ENCODE results near the gene ATG10. TPM values are rescaled to one million over a fixed set of nuclear protein-coding genes. Genes with fewer than 3 reads are reported as not detected.

Gene ATG10
- total RNA-seq: 9.6 TPM in 2 replicates

DNA sequence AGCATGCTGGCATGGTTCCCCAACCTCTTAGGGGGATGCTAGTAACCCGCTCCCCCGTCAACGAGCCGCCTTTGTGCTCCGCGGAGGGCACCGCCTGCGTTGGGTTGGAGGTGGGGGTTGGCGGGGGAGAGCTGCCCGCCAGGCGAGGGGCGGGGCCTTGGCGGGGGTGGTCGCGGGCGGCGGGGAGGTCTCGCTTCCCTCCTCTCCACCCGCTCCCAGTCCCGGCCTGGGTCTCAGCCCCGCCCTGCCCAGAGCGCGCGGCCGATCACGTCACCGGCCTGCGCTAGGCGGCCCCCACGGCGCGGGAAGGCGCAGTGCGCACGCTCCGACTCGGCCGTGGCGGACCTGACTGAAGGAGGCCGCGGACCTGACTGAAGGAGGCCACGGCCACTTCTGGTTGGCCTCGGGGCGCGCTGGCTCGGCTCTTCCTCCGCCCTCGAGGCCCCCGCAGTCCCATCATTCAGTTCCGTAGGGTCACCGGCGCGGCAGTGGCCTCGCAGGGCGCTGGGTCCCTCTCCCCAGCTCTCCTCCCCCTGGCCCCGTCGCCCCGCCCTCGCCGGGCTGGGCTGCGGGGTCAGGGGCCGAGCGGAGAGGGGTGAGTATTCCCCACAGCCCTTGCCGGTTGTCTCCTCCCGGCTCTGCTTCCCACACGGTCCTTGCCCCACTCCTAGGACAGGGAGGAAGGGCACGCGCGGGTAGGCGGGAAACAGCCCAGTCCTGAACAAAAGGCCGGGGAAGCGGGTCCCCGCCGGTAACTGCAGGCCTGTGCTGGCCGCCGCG is at the start of gene ATG10:
Gene ATG10 (plus strand): TSS at position 312 of the 780 bp plus-strand sequence. CDS start 15,548 bp downstream, outside the sequence.

GRCh38 chr5:82277987-82278710 is 306.3 kb downstream of the ATG10 start, which contains the start of gene RPS23:
TSS of gene RPS23 (minus strand) at chr5:82278354. CDS start at chr5:82278323, 31 bp downstream.

Small RNA genes lying within 50 kb of the gene (small RNA-seq; reads per million reads assigned to genes)
- gene AC010598.1 (not detected), gene RN7SL378P (not detected)

Other genes starting within 250 kb of the ATG10 start
- 17.2 and 27.2 TPM in 2 replicates for gene SSBP2, start 220.9 kb upstream of the ATG10 start, total RNA-seq

Measured in subcutaneous preadipocyte (primary cell).